Fibroblast of lung (primary cell): Measurements from ENCODE around the gene CNGA2. TPM values are rescaled to one million over a fixed set of nuclear protein-coding genes. Genes with fewer than 3 reads are reported as not detected.

Experiments
- DNase-seq, 2 donors: peaks; one replicate each; pipeline versions ENCODE4 v3.0.0 to v3.0.0-alpha.2; 2010; ENCODE audit warnings: low read depth in 2 of 2
- H2AFZ ChIP-seq: 2 replicates; pipeline ENCODE4 v1.5.1; 2012; ENCODE audit warnings: low read length, control low read depth, inconsistent platforms
- H3K27ac ChIP-seq: 2 replicates; pipeline ENCODE4 v1.5.1; 2011; ENCODE audit warnings: low read length, control low read depth; ENCODE audit not compliant: insufficient read depth
- H3K27me3 ChIP-seq: 2 replicates; pipeline ENCODE4 v1.5.1; 2011; ENCODE audit warnings: mild to moderate bottlenecking, low read length; ENCODE audit not compliant: control insufficient read depth, insufficient read depth
- H3K36me3 ChIP-seq: 2 replicates; pipeline ENCODE4 v1.5.1; 2011; ENCODE audit warnings: low read length; ENCODE audit not compliant: control insufficient read depth, insufficient read depth
- H3K4me1 ChIP-seq: 2 replicates; pipeline ENCODE4 v1.5.1; 2011; ENCODE audit warnings: low read length; ENCODE audit not compliant: control insufficient read depth, insufficient read depth; ENCODE audit errors: extremely low read depth
- H3K4me2 ChIP-seq: 2 replicates; pipeline ENCODE4 v1.5.1; 2011; ENCODE audit warnings: low read length, control low read depth; ENCODE audit not compliant: insufficient read depth; ENCODE audit errors: extremely low read depth
- H3K4me3 ChIP-seq, 4 experiments: fragments of 200-600 bp in 1 of 4; sonication (generic) in 1 of 4; replicated peaks in 1 of 4; 2 replicates each; pipeline ENCODE4 v1.5.1; 2011 to 2016; ENCODE audit warnings: low read length in 4 of 4, low read depth in 3 of 4, mild to moderate bottlenecking in 3 of 4, control low read depth in 2 of 4, inconsistent platforms in 1 of 4, mixed read lengths in 1 of 4; ENCODE audit not compliant: insufficient read depth in 1 of 4; ENCODE audit errors: control extremely low read depth in 1 of 4
- H3K79me2 ChIP-seq: 2 replicates; pipeline ENCODE4 v1.5.1; 2012; ENCODE audit warnings: mild to moderate bottlenecking, low read length, inconsistent platforms; ENCODE audit not compliant: control insufficient read depth, insufficient read depth
- H3K9ac ChIP-seq: 2 replicates; pipeline ENCODE4 v1.5.1; 2011; ENCODE audit warnings: mild to moderate bottlenecking, low read length, control low read depth; ENCODE audit not compliant: insufficient read depth
- H3K9me3 ChIP-seq: 2 replicates; pipeline ENCODE4 v1.5.1; 2012; ENCODE audit warnings: low read depth, low read length; ENCODE audit not compliant: control insufficient read depth, insufficient read depth
- H4K20me1 ChIP-seq: 2 replicates; pipeline ENCODE4 v1.5.1; 2011; ENCODE audit warnings: low read length; ENCODE audit not compliant: control insufficient read depth, insufficient read depth; ENCODE audit errors: extremely low read depth
- EZH2 ChIP-seq: IDR thresholded peaks from 2 replicates; pipeline ENCODE4 v1.5.1; 2012; ENCODE audit warnings: low read length, control low read depth, mild to moderate bottlenecking; ENCODE audit errors: missing control alignments
- polyA plus RNA-seq, 2 donors: library from polyadenylated mRNA; depleted of rRNA in 1 of 2; stranded (reverse) in 1 of 2; unstranded in 1 of 2; fragments of >200 nt; gene quantifications; 2 replicates each; pipeline ENCODE4 v1.2.1, GENCODE V29; 2011 to 2012; ENCODE audit warnings: missing spikeins in 1 of 2
- total RNA-seq: library from RNA; depleted of rRNA; stranded (reverse); fragments of >200 nt; gene quantifications from 2 replicates; pipeline ENCODE4 v1.2.1, GENCODE V29; 2014
- TF ChIP-seq, protein P1 (sequence below), 2 donors: IDR thresholded peaks in 1 of 2; conservative IDR thresholded peaks in 1 of 2; 1 replicate in 1 of 2; 2 replicates in 1 of 2; pipeline ENCODE4 v1.5.1; 2011 to 2012; ENCODE audit warnings: low read length in 2 of 2, control low read depth in 1 of 2, inconsistent platforms in 1 of 2, low read depth in 1 of 2, mild to moderate bottlenecking in 1 of 2

Gene CNGA2
- total and polyA plus RNA-seq, 2 donors (not counting 1 experiment from before 2014, with no cell fraction given), result not detected

DNA sequence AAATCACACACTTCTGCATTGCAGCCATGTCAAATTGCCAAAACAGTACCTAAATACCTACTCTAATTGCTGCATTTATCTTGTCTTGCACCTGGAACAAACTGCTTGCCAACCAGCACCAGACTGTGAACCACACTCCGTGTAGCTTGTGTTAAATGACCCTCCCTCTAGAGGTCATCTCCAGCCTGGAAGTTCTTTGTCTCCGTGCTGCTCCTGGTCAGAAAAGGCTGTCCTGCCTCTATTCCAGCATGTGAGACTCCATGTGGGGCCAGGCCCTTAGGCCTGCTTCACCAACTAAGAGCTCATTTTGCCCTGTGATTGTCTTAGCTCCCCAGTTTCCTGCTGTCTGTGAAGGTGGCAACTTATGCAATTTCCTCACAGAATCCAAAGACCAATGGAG is 28.3 kb downstream of the CNGA2 start:
- Histone ChIP-seq H3K36me3 (no peaks in the 10 kb centered on the region), H3K4me2 (no peak overlapping the region), H3K4me1 (no peaks in the 10 kb centered on the region), H3K9ac (no peak overlapping the region), H3K27ac (no peak overlapping the region), H3K9me3 (no peaks in the 10 kb centered on the region), H3K4me3 (no peak overlapping the region), H2AFZ (no peak overlapping the region), H3K27me3 (no peaks in the 10 kb centered on the region), H3K79me2 (no peaks in the 10 kb centered on the region), H4K20me1 (no peaks in the 10 kb centered on the region)
- TF ChIP-seq EZH2, result no peak
- TF ChIP-seq, protein P1, sequence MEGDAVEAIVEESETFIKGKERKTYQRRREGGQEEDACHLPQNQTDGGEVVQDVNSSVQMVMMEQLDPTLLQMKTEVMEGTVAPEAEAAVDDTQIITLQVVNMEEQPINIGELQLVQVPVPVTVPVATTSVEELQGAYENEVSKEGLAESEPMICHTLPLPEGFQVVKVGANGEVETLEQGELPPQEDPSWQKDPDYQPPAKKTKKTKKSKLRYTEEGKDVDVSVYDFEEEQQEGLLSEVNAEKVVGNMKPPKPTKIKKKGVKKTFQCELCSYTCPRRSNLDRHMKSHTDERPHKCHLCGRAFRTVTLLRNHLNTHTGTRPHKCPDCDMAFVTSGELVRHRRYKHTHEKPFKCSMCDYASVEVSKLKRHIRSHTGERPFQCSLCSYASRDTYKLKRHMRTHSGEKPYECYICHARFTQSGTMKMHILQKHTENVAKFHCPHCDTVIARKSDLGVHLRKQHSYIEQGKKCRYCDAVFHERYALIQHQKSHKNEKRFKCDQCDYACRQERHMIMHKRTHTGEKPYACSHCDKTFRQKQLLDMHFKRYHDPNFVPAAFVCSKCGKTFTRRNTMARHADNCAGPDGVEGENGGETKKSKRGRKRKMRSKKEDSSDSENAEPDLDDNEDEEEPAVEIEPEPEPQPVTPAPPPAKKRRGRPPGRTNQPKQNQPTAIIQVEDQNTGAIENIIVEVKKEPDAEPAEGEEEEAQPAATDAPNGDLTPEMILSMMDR (conservative IDR thresholded peaks at IDR 0.05 in 1 of 2, IDR thresholded peaks at IDR 0.05 in 1 of 2; ENCODE audit: low read depth in 1 of 2, low read length in 2 of 2), result no peak
- DNase-seq, result no peak

DNA sequence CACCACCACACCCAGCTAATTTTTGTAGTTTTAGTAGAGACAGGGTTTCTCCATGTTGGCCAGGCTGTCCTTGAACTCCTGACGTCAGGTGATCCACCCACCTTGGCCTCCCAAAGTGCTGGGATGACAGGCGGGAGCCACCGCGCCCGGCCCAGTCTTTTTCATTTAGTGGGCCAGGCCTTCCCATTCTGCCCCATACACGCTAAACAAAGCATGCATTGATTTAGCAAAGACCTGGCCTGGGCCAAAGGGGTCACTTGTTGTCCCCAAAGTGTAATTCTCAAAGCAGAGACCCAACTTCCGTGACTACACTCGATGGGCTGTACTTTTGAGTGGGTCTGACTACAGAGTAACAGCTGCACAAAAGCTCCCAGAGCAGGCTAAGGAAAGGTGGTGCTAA is 29.2 kb downstream of the CNGA2 start:
- TF ChIP-seq, protein P1 (conservative IDR thresholded peaks at IDR 0.05 in 1 of 2, IDR thresholded peaks at IDR 0.05 in 1 of 2; ENCODE audit: low read depth in 1 of 2, low read length in 2 of 2), result no peak
- TF ChIP-seq EZH2, result no peak
- Histone ChIP-seq H2AFZ (no peak overlapping the region), H3K4me1 (no peaks in the 10 kb centered on the region), H3K4me2 (no peak overlapping the region), H3K9me3 (no peaks in the 10 kb centered on the region), H3K4me3 (no peak overlapping the region), H3K9ac (no peak overlapping the region), H3K27me3 (no peaks in the 10 kb centered on the region), H3K36me3 (no peaks in the 10 kb centered on the region), H3K27ac (no peak overlapping the region), H4K20me1 (no peaks in the 10 kb centered on the region), H3K79me2 (no peaks in the 10 kb centered on the region)
- no peak for DNase-seq

DNA sequence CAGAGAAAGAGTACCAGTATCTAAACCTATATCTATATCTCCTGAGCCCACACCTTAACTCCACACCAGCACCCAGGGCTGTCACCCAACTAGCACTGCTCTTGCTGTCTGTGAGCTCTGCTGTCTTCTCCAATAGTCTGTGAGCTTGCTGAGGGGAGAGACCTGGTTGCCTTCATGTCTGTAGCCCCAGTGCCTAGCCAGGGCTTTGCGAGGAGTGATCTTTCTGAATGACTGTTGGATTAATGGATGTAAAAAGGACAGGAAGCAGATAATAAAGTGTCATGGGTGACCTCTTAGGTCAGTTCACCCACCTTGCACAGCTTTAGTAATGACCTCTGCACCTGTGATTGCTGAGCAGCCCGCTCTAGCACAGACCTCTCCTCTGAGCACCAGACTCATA is 30.5 kb downstream of the CNGA2 start:
- Histone ChIP-seq H4K20me1 (no peaks in the 10 kb centered on the region), H3K79me2 (no peaks in the 10 kb centered on the region), H3K9me3 (no peaks in the 10 kb centered on the region), H2AFZ (no peak overlapping the region), H3K4me3 (no peak overlapping the region), H3K9ac (no peak overlapping the region), H3K27ac (no peak overlapping the region), H3K36me3 (no peaks in the 10 kb centered on the region), H3K4me1 (no peaks in the 10 kb centered on the region), H3K4me2 (no peak overlapping the region), H3K27me3 (no peaks in the 10 kb centered on the region)
- DNase-seq, result no peak
- TF ChIP-seq, protein P1 (conservative IDR thresholded peaks at IDR 0.05 in 1 of 2, IDR thresholded peaks at IDR 0.05 in 1 of 2; ENCODE audit: low read depth in 1 of 2, low read length in 2 of 2), result no peak
- TF ChIP-seq EZH2, result no peak
